Measurements from ENCODE around the gene OTUD5.

DNA sequence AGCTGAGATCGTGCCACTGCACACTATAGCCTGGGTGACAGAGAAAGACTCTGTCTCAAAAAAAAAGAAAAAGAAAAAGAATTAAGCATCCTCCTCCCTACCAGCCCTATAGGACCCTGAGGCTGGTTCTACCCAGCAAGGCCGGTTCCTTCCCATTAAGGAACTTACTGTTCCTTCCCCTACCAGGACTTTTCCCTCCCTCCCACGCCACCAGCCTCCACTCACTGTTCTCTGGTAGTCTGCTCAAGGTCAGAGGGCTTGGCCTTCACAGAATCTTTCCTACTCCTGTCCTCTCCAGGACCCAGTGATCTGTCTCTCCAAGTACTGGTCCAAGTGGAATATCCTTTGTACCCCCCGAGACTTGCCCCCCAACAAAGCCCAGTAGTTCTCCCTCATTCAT, 43.2 kb upstream of the OTUD5 start:
- TF ChIP-seq EZH2phosphoT487 (IDR thresholded peaks at IDR 0.05; ENCODE audit: insufficient read depth, low read depth): no peak
- no peak for TF ChIP-seq EZH2 (IDR thresholded peaks at IDR 0.05; ENCODE audit: insufficient read depth, poor library complexity, severe bottlenecking)

Measured in GM23248 (cell line).